T-helper 2 cell treated with Interferon-gamma antibody and Interleukin-4, amounts not matched to agents 5 μg/mL and 100 μg/mL, for 36 hours (primary cell): ENCODE data around the gene TTC3.

ENCODE experiments used
- DNase-seq: peaks from one replicate; pipeline ENCODE4 v3.0.0; 2021; ENCODE audit warnings: low spot score
- H3K27ac Mint-ChIP-seq: one replicate; pipeline ENCODE4 v1.8.0; 2021; ENCODE audit warnings: mild to moderate bottlenecking, mixed read lengths
- H3K27me3 Mint-ChIP-seq: one replicate; pipeline ENCODE4 v1.8.0; 2021; ENCODE audit warnings: low read depth, mixed read lengths
- H3K36me3 Mint-ChIP-seq: one replicate; pipeline ENCODE4 v1.8.0; 2021; ENCODE audit warnings: low read depth, mixed read lengths
- H3K4me1 Mint-ChIP-seq: one replicate; pipeline ENCODE4 v1.8.0; 2021; ENCODE audit warnings: low read depth, mixed read lengths
- H3K4me3 Mint-ChIP-seq: one replicate; pipeline ENCODE4 v1.8.0; 2022; ENCODE audit warnings: mild to moderate bottlenecking, moderate library complexity, mixed read lengths
- H3K9me3 Mint-ChIP-seq: one replicate; pipeline ENCODE4 v1.8.0; 2021; ENCODE audit warnings: mixed read lengths

The TTC3 gene

GRCh38 chr21:37155186-37155585 is 82.1 kb downstream of the TTC3 start:
- Mint-ChIP-seq H3K4me1 (peaks cover 10% of the 10 kb centered on the region), H3K27me3 (no peaks in the 10 kb centered on the region), H3K27ac (no peak overlapping the region), H3K36me3 (peaks cover 33% of the 10 kb centered on the region), H3K9me3 (no peaks in the 10 kb centered on the region), H3K4me3 (no peak overlapping the region)
- no peak for DNase-seq

GRCh38 chr21:37157938-37158337 is 84.9 kb downstream of the TTC3 start:
- Mint-ChIP-seq H3K27me3 (no peaks in the 10 kb centered on the region), H3K4me3 (no peak overlapping the region), H3K4me1 (peaks cover 10% of the 10 kb centered on the region), H3K36me3 (peaks cover 34% of the 10 kb centered on the region), H3K27ac (no peak overlapping the region), H3K9me3 (no peaks in the 10 kb centered on the region)
- no peak for DNase-seq

DNA sequence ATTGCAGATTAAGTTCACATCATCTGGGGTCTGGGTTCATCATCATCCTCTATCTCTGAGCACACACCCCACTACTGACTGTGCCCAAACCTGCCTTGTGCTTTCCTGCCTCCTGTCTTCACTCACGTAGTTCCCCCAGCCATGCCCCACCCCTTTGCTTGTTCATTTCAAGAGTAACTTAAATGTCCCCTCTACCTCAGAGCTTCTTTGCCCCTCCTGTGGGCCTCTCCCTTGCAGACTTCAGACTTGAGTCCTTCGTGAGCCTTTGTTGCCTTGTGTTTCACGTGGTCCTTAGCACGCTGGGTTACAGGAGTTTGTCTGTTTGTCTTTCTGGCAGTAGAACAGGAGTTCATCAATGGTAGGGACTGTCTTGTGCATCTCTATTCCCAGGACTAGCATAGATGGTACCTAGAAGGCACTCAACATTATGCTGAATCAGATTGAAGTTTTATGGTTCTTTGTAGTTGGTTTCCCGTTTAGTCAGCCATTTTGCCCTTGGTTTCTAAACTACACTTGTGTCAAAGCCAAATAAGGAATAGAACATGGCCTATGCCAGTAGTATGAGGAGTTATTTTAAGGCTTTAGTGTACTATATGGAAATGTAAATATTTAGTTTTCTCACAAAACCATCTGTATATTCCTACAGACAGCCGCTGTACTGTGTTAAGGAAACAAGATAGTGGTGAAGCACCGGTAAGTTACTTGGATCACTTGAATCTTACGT is 86.2 kb downstream of the TTC3 start:
- Mint-ChIP-seq H3K27ac (peak overlapping the region; percentile 29), H3K27me3 (no peaks in the 10 kb centered on the region), H3K36me3 (peaks cover 42% of the 10 kb centered on the region), H3K9me3 (no peaks in the 10 kb centered on the region), H3K4me3 (no peak overlapping the region), H3K4me1 (peaks cover 10% of the 10 kb centered on the region)
- peak; percentile 29 for DNase-seq

GRCh38 chr21:37159949-37160348 is 86.9 kb downstream of the TTC3 start:
- Mint-ChIP-seq H3K4me3 (no peak overlapping the region), H3K4me1 (peaks cover 10% of the 10 kb centered on the region), H3K27me3 (no peaks in the 10 kb centered on the region), H3K27ac (no peak overlapping the region), H3K36me3 (peaks cover 42% of the 10 kb centered on the region), H3K9me3 (no peaks in the 10 kb centered on the region)
- no peak for DNase-seq

DNA sequence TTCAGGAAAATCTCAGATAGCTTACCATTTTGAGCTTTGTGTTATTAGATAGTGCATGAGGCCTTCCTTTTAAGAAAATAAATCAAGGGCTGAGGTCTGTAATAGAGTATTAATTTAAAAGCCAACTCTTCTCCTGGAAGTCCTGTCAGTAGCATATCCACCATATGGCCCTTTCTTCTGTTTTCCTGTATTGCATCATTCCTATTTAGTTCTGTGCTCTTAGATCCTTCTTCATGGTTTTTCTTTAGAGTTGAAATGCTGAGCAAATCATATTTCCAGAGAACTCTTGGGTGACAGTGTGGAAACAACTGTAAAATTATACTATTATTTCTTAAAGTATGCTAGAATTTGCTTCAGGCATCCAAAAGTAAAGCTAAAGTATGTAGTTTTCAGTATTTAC is 91.7 kb downstream of the TTC3 start:
- no peak for DNase-seq
- H3K36me3 Mint-ChIP-seq: peaks cover 26% of the 10 kb centered on the region
- H3K4me1 Mint-ChIP-seq: peaks cover 2% of the 10 kb centered on the region
- no peak overlapping the region for H3K4me3 Mint-ChIP-seq
- H3K27ac Mint-ChIP-seq: no peak overlapping the region
- no peaks in the 10 kb centered on the region for H3K9me3 Mint-ChIP-seq
- H3K27me3 Mint-ChIP-seq: no peaks in the 10 kb centered on the region

DNA sequence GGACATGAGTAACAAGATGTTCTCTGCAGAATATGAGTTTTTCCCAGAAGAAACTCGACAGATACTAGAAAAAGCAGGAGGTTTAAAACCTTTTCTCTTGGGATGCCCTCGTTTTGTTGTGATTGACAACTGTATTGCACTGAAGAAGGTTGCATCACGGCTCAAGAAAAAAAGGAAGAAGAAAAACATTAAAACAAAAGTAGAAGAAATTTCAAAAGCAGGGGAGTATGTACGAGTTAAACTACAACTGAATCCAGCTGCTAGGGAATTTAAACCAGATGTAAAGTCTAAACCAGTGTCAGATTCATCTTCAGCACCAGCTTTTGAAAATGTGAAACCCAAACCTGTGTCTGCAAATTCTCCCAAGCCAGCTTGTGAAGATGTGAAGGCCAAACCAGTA is 92.5 kb downstream of the TTC3 start:
- Mint-ChIP-seq H3K4me3 (no peak overlapping the region), H3K9me3 (no peaks in the 10 kb centered on the region), H3K36me3 (peaks cover 29% of the 10 kb centered on the region), H3K27ac (no peak overlapping the region), H3K27me3 (no peaks in the 10 kb centered on the region), H3K4me1 (peaks cover 8% of the 10 kb centered on the region)
- no peak for DNase-seq

DNA sequence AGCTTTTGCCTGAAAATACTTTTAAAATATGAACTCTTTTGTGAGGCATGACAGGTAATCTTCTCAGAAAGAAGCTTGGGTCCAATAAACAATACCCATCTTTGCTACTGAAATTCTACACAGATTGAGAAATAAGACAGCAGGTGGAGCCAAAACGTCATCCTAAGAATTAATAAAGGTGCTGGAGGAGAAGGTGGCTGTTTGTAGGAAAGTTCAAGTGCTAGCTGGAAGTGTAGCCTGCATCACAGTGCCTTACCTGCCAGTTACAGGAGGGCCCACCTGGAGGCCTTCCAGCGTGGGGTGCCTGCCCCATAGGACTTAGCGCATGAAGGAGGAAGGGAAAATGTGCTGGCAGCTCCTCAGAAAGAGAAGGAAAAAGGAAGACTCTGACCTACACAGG is 93.7 kb downstream of the TTC3 start:
- H3K4me3 Mint-ChIP-seq: no peak overlapping the region
- peaks cover 25% of the 10 kb centered on the region for H3K36me3 Mint-ChIP-seq
- H3K27me3 Mint-ChIP-seq: no peaks in the 10 kb centered on the region
- DNase-seq: no peak
- H3K4me1 Mint-ChIP-seq: peaks cover 8% of the 10 kb centered on the region
- H3K9me3 Mint-ChIP-seq: no peaks in the 10 kb centered on the region
- no peak overlapping the region for H3K27ac Mint-ChIP-seq

GRCh38 chr21:37168666-37169065 is 95.6 kb downstream of the TTC3 start:
- no peak overlapping the region for H3K27ac Mint-ChIP-seq
- H3K9me3 Mint-ChIP-seq: no peaks in the 10 kb centered on the region
- peaks cover 30% of the 10 kb centered on the region for H3K36me3 Mint-ChIP-seq
- H3K27me3 Mint-ChIP-seq: no peaks in the 10 kb centered on the region
- no peak overlapping the region for H3K4me3 Mint-ChIP-seq
- peaks cover 8% of the 10 kb centered on the region for H3K4me1 Mint-ChIP-seq
- DNase-seq: no peak

GRCh38 chr21:37172646-37173045 is 99.6 kb downstream of the TTC3 start:
- Mint-ChIP-seq H3K27ac (no peak overlapping the region), H3K9me3 (no peaks in the 10 kb centered on the region)

DNA sequence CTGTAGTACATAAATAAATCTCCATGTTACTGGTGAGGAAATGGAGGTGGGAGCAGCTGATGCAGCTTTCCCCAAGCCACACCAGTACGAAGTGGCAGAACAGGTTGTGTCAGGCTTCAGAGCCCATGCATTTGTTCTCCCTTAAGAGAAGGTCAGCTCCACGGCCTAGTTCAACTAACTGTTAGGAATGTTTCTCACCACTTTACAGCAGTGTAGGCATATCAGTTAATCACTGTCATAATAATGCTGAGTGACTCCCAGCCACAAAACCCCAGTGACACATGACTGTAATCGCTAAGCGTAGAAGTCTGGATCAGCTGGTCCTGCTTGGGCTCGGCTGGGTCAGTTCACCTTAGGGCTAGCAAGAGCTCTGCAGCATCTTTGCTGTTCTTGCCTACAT is 103.7 kb downstream of the TTC3 start:
- H3K9me3 Mint-ChIP-seq: peaks cover 5% of the 10 kb centered on the region
- no peak for DNase-seq
- no peak overlapping the region for H3K4me3 Mint-ChIP-seq
- H3K36me3 Mint-ChIP-seq: peaks cover 41% of the 10 kb centered on the region
- H3K27me3 Mint-ChIP-seq: no peaks in the 10 kb centered on the region
- no peaks in the 10 kb centered on the region for H3K4me1 Mint-ChIP-seq
- no peak overlapping the region for H3K27ac Mint-ChIP-seq

More at GRCh38 chr21:37172646-37173045, 99.6 kb downstream of the TTC3 start:
- Mint-ChIP-seq H3K27me3 (no peaks in the 10 kb centered on the region), H3K36me3 (peaks cover 32% of the 10 kb centered on the region), H3K4me1 (peaks cover 6% of the 10 kb centered on the region), H3K4me3 (no peak overlapping the region)
- no peak for DNase-seq

GRCh38 chr21:37181059-37181458 is 108.0 kb downstream of the TTC3 start:
- Mint-ChIP-seq H3K9me3 (peaks cover 5% of the 10 kb centered on the region), H3K4me1 (peaks cover 7% of the 10 kb centered on the region), H3K27ac (no peak overlapping the region), H3K36me3 (peaks cover 38% of the 10 kb centered on the region), H3K27me3 (no peaks in the 10 kb centered on the region), H3K4me3 (no peak overlapping the region)
- DNase-seq: no peak

DNA sequence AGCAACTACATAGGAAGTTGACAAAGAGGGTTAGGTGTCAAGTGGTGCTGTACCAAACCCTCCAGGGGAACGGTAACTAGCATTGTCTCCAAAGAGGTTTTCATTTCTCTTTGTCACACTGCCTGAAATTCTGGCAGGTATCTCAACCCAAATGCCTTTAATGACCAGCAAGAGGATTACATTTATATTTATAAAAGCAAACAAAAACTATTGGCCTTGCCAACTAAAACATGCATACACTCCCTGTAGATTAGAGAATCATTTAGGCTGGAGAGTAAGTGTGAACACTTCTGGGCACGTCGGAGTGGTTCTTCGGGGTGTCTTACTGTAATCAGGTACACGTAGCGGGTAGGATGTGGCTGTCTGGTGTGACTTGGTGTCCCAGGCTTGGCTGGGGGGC is 109.2 kb downstream of the TTC3 start:
- peaks cover 12% of the 10 kb centered on the region for H3K4me1 Mint-ChIP-seq
- no peak overlapping the region for H3K27ac Mint-ChIP-seq
- peaks cover 40% of the 10 kb centered on the region for H3K36me3 Mint-ChIP-seq
- no peaks in the 10 kb centered on the region for H3K27me3 Mint-ChIP-seq
- peaks cover 5% of the 10 kb centered on the region for H3K9me3 Mint-ChIP-seq
- no peak overlapping the region for H3K4me3 Mint-ChIP-seq
- DNase-seq: no peak

- no peak overlapping the region for H3K4me3 Mint-ChIP-seq
- H3K27ac Mint-ChIP-seq: no peak overlapping the region
- peaks cover 5% of the 10 kb centered on the region for H3K9me3 Mint-ChIP-seq
- no peaks in the 10 kb centered on the region for H3K27me3 Mint-ChIP-seq
- H3K4me1 Mint-ChIP-seq: peaks cover 15% of the 10 kb centered on the region
- H3K36me3 Mint-ChIP-seq: peaks cover 38% of the 10 kb centered on the region
- DNase-seq: no peak
Observed at GRCh38 chr21:37183749-37184148, 110.7 kb downstream of the TTC3 start.

GRCh38 chr21:37184784-37185593 is 111.9 kb downstream of the TTC3 start:
- no peak overlapping the region for H3K4me3 Mint-ChIP-seq
- DNase-seq: no peak

More at GRCh38 chr21:37184784-37185593, 111.9 kb downstream of the TTC3 start:
- peaks cover 15% of the 10 kb centered on the region for H3K4me1 Mint-ChIP-seq
- H3K27ac Mint-ChIP-seq: peak overlapping the region; percentile 17
- H3K9me3 Mint-ChIP-seq: peaks cover 2% of the 10 kb centered on the region
- H3K27me3 Mint-ChIP-seq: no peaks in the 10 kb centered on the region
- peaks cover 35% of the 10 kb centered on the region for H3K36me3 Mint-ChIP-seq
